Measurements from ENCODE around the gene GNB4.

The GNB4 gene

DNA sequence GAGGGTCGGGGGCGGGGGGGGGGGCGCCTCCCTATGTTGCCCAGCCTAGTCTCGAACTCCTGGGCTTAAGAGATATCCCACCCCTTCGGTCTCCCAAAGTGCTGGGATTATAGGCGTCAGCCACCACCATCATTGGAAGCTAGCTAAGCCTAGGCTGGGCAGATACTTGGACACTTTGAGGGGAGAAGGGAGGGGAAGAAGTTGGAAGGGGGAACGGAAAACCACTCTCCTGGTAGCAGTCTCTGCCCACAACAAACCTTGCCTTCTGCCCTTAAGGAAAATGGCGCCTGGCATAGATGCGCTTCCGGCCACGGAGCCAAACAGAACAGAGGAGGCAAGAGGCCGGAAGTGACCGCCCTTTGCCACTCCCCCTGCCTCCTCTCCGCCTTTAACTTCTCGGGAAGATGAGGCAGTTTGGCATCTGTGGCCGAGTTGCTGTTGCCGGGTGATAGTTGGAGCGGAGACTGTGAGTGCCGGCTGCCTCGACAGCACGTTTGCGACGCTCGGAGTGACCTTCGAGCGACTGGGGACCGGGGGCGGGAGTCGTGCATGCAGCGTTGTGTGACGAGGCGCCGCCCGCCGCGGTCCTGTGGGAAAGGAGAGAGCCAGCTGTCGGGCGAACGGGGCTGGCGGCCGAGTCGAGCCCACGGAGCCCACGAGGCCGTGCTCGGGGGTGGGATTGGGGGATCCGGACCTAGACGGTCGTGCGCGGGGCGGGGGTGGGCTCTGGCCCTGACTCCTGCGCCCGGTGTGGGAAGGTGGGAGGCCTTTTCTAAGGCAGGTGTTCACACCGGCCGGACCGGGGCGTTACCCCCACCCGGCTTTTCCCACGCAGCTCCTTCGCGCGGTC, 103.7 kb downstream of the GNB4 start, which contains the start of gene MFN1:
TSS of gene MFN1 (plus strand) at position 365 of the 850 bp plus-strand sequence. CDS start 1,143 bp downstream, outside the sequence.
- peak within 1 kb of the TSS; percentile 81 for H3K4me3 ChIP-seq (ENCODE audit: low read length)
- peak; percentile 97 for DNase-seq (ENCODE audit: low read depth)
- TF ChIP-seq, protein P1, sequence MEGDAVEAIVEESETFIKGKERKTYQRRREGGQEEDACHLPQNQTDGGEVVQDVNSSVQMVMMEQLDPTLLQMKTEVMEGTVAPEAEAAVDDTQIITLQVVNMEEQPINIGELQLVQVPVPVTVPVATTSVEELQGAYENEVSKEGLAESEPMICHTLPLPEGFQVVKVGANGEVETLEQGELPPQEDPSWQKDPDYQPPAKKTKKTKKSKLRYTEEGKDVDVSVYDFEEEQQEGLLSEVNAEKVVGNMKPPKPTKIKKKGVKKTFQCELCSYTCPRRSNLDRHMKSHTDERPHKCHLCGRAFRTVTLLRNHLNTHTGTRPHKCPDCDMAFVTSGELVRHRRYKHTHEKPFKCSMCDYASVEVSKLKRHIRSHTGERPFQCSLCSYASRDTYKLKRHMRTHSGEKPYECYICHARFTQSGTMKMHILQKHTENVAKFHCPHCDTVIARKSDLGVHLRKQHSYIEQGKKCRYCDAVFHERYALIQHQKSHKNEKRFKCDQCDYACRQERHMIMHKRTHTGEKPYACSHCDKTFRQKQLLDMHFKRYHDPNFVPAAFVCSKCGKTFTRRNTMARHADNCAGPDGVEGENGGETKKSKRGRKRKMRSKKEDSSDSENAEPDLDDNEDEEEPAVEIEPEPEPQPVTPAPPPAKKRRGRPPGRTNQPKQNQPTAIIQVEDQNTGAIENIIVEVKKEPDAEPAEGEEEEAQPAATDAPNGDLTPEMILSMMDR (IDR thresholded peaks at IDR 0.05; ENCODE audit: insufficient read depth, low read depth, low read length, missing control alignments) = no peak
